Measurements from ENCODE around the gene BRME1. TPM values are rescaled to one million over a fixed set of nuclear protein-coding genes. Genes with fewer than 3 reads are reported as not detected.

Gene BRME1
- total RNA-seq, 4 donors from 2014 or later, result 0.42 to 1.1 (median 0.78) TPM

DNA sequence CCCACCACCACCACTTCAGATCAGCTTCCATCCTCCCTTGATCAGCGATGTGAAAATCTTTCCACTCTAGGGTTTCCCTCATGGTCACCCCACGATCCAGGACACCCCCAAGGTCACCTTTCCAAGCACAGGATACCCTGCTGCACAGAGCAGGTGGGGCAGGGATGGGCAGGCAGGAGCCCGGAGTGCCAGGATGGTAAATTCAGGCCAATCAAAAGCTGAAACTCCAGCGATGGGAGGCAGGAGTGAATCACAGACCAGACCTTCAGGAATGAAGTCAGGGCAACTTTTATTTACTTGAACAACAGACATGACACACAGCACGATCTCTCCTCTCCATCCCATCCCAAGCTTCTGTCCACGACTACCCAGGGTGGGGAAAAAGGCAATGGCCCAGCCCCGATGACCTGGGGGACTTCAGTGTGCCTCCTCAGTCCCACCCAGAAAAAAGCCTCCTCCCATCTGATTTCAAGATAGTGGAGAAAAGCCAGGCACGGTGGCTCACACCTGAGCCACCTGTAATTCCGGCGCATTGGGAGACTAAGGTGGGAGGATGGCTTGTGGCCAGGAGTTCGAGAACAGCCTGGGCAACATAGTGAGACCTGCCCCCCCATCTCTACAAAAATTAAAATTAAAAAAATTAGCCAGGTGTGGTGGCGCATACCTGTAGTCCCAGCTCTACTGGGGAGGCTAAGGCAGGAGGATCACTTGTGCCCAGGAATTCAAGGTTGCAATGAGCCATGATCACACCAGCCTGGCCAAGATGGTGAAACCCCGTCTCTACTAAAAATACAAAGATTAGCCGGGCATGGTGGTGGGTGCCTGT is 71.5 kb downstream of the BRME1 start:
- Histone ChIP-seq H3K4me1 (peaks cover 59 to 82% (median 72%) of the 10 kb centered on the region in 4 donors), H3K9me3 (no peaks in the 10 kb centered on the region), H3K27me3 (no peaks in the 10 kb centered on the region), H3K27ac (replicated peaks in 1 of 4) (peak overlapping the region; percentile 99 to 100 (median 100)), H3K4me3 (peak overlapping the region in 1 of 4 donors; percentile 21), H3K36me3 (peaks cover 22 to 69% (median 53%) of the 10 kb centered on the region in 4 donors)
- 60% methylated on average over 14 of the region's 14 CpGs for WGBS
- no peak for TF ChIP-seq POLR2A (IDR thresholded peaks at IDR 0.05; ENCODE audit: low read depth)
- no peak for TF ChIP-seq POLR2AphosphoS5 (IDR thresholded peaks at IDR 0.05)
- TF ChIP-seq, protein P1, sequence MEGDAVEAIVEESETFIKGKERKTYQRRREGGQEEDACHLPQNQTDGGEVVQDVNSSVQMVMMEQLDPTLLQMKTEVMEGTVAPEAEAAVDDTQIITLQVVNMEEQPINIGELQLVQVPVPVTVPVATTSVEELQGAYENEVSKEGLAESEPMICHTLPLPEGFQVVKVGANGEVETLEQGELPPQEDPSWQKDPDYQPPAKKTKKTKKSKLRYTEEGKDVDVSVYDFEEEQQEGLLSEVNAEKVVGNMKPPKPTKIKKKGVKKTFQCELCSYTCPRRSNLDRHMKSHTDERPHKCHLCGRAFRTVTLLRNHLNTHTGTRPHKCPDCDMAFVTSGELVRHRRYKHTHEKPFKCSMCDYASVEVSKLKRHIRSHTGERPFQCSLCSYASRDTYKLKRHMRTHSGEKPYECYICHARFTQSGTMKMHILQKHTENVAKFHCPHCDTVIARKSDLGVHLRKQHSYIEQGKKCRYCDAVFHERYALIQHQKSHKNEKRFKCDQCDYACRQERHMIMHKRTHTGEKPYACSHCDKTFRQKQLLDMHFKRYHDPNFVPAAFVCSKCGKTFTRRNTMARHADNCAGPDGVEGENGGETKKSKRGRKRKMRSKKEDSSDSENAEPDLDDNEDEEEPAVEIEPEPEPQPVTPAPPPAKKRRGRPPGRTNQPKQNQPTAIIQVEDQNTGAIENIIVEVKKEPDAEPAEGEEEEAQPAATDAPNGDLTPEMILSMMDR (IDR thresholded peaks at IDR 0.05), result no peak
- no peak for TF ChIP-seq EP300 (IDR thresholded peaks at IDR 0.05)
- DNase-seq (ENCODE audit: extremely low spot score), result no peak
- intact Hi-C loops (cut with DNase I), result loop anchor here (5.0 kb wide), 1 partner anchor 37 kb away; the partner anchor contains the start of gene ZSWIM4

- peak overlapping the region; percentile 21 to 40 (median 26) for H3K4me3 ChIP-seq
- no peaks in the 10 kb centered on the region for H3K9me3 ChIP-seq
- H3K27ac ChIP-seq (replicated peaks in 1 of 4), result peak overlapping the region; percentile 99 to 100 (median 100)
- WGBS, result 22% methylated on average over 18 of the region's 59 CpGs
- peaks cover 22 to 68% (median 56%) of the 10 kb centered on the region in 4 donors for H3K36me3 ChIP-seq
- intact Hi-C loops (cut with DNase I), result loop anchor here (5.0 kb wide), 1 partner anchor 36 kb away; the partner anchor contains the start of gene ZSWIM4
- peaks cover 54 to 73% (median 65%) of the 10 kb centered on the region in 4 donors for H3K4me1 ChIP-seq
- TF ChIP-seq, protein P1 (IDR thresholded peaks at IDR 0.05), result peak; percentile 45 to 66 (median 60)
- TF ChIP-seq POLR2AphosphoS5 (IDR thresholded peaks at IDR 0.05) (peak; percentile 72 to 79), EP300 (IDR thresholded peaks at IDR 0.05) (no peak), POLR2A (IDR thresholded peaks at IDR 0.05; ENCODE audit: low read depth) (no peak)
- no peaks in the 10 kb centered on the region for H3K27me3 ChIP-seq
- peak; percentile 98 for DNase-seq (ENCODE audit: extremely low spot score)
Measured at GRCh38 chr19:13833330-13834243, 72.3 kb downstream of the BRME1 start.

Small RNA genes within 50 kb of the gene (small RNA-seq; reads per million reads assigned to genes)
- gene MIR181C (139 to 248 (median 214) reads per million in 3 donors), gene MIR181D (148 to 273 (median 177) reads per million in 3 donors)

Other genes starting within 250 kb of the BRME1 start
- 10 to 100 TPM; 28.2 to 60.2 (median 38.5) TPM for gene MRI1, start 141.6 kb downstream of the BRME1 start, total RNA-seq
- gene C19orf53, start 131.7 kb downstream of the BRME1 start, total RNA-seq, result 100 to 1,000 TPM in 2 of 4 donors, 10 to 100 TPM in 2; 87.4 to 168 (median 104) TPM
- gene ZSWIM4, start 110.7 kb downstream of the BRME1 start, total RNA-seq, result 10 to 100 TPM in 1 of 4 donors, 1 to 10 TPM in 3; 5.3 to 11.6 (median 7.8) TPM
- gene NANOS3, start 29.0 kb downstream of the BRME1 start, total RNA-seq, result not detected
- gene CC2D1A, start 84 bp upstream of the BRME1 start, total RNA-seq, result 10 to 100 TPM; 22.9 to 42.8 (median 33.6) TPM
- gene PODNL1, start 32.3 kb upstream of the BRME1 start, total RNA-seq, result under 1 TPM in 2 of 4 donors, not detected in 2; 0.66 to 0.69 TPM
- gene DCAF15, start 46.4 kb upstream of the BRME1 start, total RNA-seq, result 10 to 100 TPM in 3 of 4 donors, 1 to 10 TPM in 1; 9.8 to 23.9 (median 13.4) TPM
- gene RFX1, start 100.2 kb upstream of the BRME1 start, total RNA-seq, result 1 to 10 TPM; 2.9 to 8.9 (median 4.5) TPM
- gene RLN3, start 122.0 kb upstream of the BRME1 start, total RNA-seq, result not detected
- 1 to 10 TPM; 3.0 to 5.5 (median 4.5) TPM for gene IL27RA, start 125.6 kb upstream of the BRME1 start, total RNA-seq
- gene PALM3, start 156.0 kb upstream of the BRME1 start, total RNA-seq, result under 1 TPM in 2 of 4 donors, not detected in 2; 0.32 to 0.42 TPM
- gene MISP3, start 166.7 kb upstream of the BRME1 start, total RNA-seq, result 10 to 100 TPM in 1 of 4 donors, 1 to 10 TPM in 3; 1.5 to 11.1 (median 7.6) TPM
- not detected for gene C19orf67, start 179.7 kb upstream of the BRME1 start, total RNA-seq
- gene SAMD1, start 184.6 kb upstream of the BRME1 start, total RNA-seq, result 10 to 100 TPM; 24.1 to 75.6 (median 48.8) TPM
- gene PRKACA, start 211.6 kb upstream of the BRME1 start, total RNA-seq, result 100 to 1,000 TPM in 2 of 4 donors, 10 to 100 TPM in 2; 76.0 to 125 (median 93.3) TPM
- gene ASF1B, start 230.5 kb upstream of the BRME1 start, total RNA-seq, result 1 to 10 TPM in 1 of 4 donors, under 1 TPM in 2, not detected in 1; 0.63 to 1.3 (median 0.65) TPM

All from esophagus muscularis mucosa (tissue), 4 donors.